ENCODE results near the gene ABHD4. TPM values are rescaled to one million over a fixed set of nuclear protein-coding genes. Genes with fewer than 3 reads are reported as not detected.

Gene ABHD4
- total RNA-seq, 1 donor from 2014 or later = 34.1 TPM

- peaks cover 15% of the 10 kb centered on the region for H3K36me3 Mint-ChIP-seq
These were observed 9.5 kb upstream of the ABHD4 start for GRCh38 chr14:22588526-22589095.

DNA sequence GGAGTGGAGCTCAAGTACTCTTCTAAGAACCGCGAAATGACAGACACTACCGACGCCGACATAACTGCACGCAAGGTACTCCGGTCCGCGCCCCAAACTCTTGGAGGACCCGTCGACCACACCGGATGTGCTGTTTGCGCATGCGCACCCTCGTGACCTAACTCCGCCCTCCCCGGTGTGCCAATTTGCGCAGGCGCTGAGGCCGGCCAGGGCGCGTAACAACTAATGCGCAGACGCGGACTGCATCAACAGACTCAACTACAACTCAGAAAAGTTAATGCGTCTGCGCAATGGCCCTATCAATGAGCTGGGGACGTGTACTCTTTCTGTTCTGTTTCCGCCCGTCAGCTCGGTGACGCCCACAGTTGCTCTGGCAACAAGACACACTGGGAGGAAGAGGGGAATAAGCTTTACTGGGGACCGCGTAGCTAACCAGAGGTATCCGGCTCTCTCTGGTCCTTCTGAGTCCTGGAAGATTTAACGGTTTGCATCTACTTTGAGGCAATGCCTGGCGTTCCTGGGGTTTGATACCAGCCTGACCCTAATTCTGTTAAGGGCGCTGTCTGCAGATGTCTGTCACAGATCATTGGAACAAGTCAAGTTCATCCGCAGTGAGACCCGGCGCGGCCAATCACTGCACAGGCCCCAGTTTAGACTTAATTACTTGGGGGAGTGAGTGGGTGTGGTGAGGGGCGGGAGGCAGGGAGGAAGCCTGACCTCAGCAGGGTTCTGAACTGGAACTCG, 8.8 kb upstream of the ABHD4 start, which contains the start of gene DAD1:
Gene DAD1, minus strand, starts transcription at position 129 of the 744 bp plus-strand sequence. Its CDS starts 67 bp downstream, at position 62.
- Mint-ChIP-seq H3K4me1 (ENCODE audit: unreplicated experiment) (peaks cover 34% of the 10 kb centered on the region), H3K36me3 (peaks cover 15% of the 10 kb centered on the region), H3K27ac (peak within 1 kb of the TSS; percentile 96), H3K27me3 (peaks cover 25% of the 10 kb centered on the region), H3K9me3 (no peaks in the 10 kb centered on the region), H3K4me3 (peak within 1 kb of the TSS; percentile 93)
- TF ChIP-seq, protein P1, sequence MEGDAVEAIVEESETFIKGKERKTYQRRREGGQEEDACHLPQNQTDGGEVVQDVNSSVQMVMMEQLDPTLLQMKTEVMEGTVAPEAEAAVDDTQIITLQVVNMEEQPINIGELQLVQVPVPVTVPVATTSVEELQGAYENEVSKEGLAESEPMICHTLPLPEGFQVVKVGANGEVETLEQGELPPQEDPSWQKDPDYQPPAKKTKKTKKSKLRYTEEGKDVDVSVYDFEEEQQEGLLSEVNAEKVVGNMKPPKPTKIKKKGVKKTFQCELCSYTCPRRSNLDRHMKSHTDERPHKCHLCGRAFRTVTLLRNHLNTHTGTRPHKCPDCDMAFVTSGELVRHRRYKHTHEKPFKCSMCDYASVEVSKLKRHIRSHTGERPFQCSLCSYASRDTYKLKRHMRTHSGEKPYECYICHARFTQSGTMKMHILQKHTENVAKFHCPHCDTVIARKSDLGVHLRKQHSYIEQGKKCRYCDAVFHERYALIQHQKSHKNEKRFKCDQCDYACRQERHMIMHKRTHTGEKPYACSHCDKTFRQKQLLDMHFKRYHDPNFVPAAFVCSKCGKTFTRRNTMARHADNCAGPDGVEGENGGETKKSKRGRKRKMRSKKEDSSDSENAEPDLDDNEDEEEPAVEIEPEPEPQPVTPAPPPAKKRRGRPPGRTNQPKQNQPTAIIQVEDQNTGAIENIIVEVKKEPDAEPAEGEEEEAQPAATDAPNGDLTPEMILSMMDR (conservative IDR thresholded peaks at IDR 0.05) = no peak
- peak; percentile 100 for DNase-seq (ENCODE audit: extremely low spot score, unreplicated experiment)

More at GRCh38 chr14:22588526-22589095, 9.5 kb upstream of the ABHD4 start:
- peak overlapping the region; percentile 96 for H3K27ac Mint-ChIP-seq
- no peak for DNase-seq (ENCODE audit: extremely low spot score, unreplicated experiment)
- TF ChIP-seq, protein P1 (conservative IDR thresholded peaks at IDR 0.05) = no peak
- H3K4me3 Mint-ChIP-seq = peak overlapping the region; percentile 93
- H3K9me3 Mint-ChIP-seq = no peaks in the 10 kb centered on the region
- H3K4me1 Mint-ChIP-seq (ENCODE audit: unreplicated experiment) = peaks cover 37% of the 10 kb centered on the region
- peaks cover 19% of the 10 kb centered on the region for H3K27me3 Mint-ChIP-seq

DNA sequence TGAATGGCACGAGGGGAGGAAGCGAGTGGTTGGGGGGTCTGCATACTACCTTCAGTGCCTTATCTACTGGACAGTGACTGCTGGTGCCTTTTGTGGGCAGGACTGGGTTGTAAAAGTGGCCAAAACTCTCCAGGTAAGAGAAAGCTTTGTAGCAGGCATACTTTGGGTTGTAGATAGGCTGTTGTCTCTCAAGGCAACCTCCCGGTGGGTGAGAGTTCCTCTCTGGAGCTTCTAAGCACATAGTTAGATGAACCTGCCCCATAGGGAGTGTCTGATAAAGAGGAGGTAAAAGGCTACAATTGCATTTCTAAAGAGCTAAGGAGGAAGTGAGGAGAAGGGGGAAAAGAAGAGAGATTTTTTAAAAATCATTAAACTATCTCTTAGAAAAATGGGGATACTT, 4.9 kb upstream of the ABHD4 start:
- TF ChIP-seq, protein P1 (conservative IDR thresholded peaks at IDR 0.05) = no peak
- peaks cover 42% of the 10 kb centered on the region for H3K27me3 Mint-ChIP-seq
- peaks cover 12% of the 10 kb centered on the region for H3K4me1 Mint-ChIP-seq (ENCODE audit: unreplicated experiment)
- DNase-seq (ENCODE audit: extremely low spot score, unreplicated experiment) = no peak
- no peaks in the 10 kb centered on the region for H3K9me3 Mint-ChIP-seq
- no peaks in the 10 kb centered on the region for H3K36me3 Mint-ChIP-seq
- H3K27ac Mint-ChIP-seq = no peak overlapping the region
- no peak overlapping the region for H3K4me3 Mint-ChIP-seq

- Mint-ChIP-seq H3K36me3 (no peaks in the 10 kb centered on the region), H3K4me3 (no peak overlapping the region), H3K27ac (no peak overlapping the region), H3K27me3 (peaks cover 42% of the 10 kb centered on the region), H3K9me3 (no peaks in the 10 kb centered on the region), H3K4me1 (ENCODE audit: unreplicated experiment) (peaks cover 15% of the 10 kb centered on the region)
- no peak for DNase-seq (ENCODE audit: extremely low spot score, unreplicated experiment)
- TF ChIP-seq, protein P1 (conservative IDR thresholded peaks at IDR 0.05) = no peak
These were observed 4.5 kb upstream of the ABHD4 start for GRCh38 chr14:22593601-22594000.

- no peaks in the 10 kb centered on the region for H3K36me3 Mint-ChIP-seq
- peaks cover 17% of the 10 kb centered on the region for H3K4me1 Mint-ChIP-seq (ENCODE audit: unreplicated experiment)
- H3K27ac Mint-ChIP-seq = no peak overlapping the region
- TF ChIP-seq, protein P1 (conservative IDR thresholded peaks at IDR 0.05) = no peak
- H3K4me3 Mint-ChIP-seq = no peak overlapping the region
- peaks cover 42% of the 10 kb centered on the region for H3K27me3 Mint-ChIP-seq
- DNase-seq (ENCODE audit: extremely low spot score, unreplicated experiment) = no peak
- H3K9me3 Mint-ChIP-seq = no peaks in the 10 kb centered on the region
These were observed 3.9 kb upstream of the ABHD4 start for GRCh38 chr14:22594156-22594716.

All from type B pancreatic cell (in vitro differentiated cells).